Measurements from ENCODE around the gene DUOX2.

The DUOX2 gene

GRCh38 chr15:45094358-45094730 is 19.6 kb downstream of the DUOX2 start:
- in situ Hi-C loops (cut with HindIII; ENCODE audit: low sequenced_read_pairs) = no loop called here
- no peak for DNase-seq (ENCODE audit: low read depth, low spot score)
- TF ChIP-seq, protein P1, sequence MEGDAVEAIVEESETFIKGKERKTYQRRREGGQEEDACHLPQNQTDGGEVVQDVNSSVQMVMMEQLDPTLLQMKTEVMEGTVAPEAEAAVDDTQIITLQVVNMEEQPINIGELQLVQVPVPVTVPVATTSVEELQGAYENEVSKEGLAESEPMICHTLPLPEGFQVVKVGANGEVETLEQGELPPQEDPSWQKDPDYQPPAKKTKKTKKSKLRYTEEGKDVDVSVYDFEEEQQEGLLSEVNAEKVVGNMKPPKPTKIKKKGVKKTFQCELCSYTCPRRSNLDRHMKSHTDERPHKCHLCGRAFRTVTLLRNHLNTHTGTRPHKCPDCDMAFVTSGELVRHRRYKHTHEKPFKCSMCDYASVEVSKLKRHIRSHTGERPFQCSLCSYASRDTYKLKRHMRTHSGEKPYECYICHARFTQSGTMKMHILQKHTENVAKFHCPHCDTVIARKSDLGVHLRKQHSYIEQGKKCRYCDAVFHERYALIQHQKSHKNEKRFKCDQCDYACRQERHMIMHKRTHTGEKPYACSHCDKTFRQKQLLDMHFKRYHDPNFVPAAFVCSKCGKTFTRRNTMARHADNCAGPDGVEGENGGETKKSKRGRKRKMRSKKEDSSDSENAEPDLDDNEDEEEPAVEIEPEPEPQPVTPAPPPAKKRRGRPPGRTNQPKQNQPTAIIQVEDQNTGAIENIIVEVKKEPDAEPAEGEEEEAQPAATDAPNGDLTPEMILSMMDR (IDR thresholded peaks at IDR 0.05; ENCODE audit: low read depth, low read length) = no peak
- H3K4me3 ChIP-seq (ENCODE audit: low read depth, low read length) = no peak overlapping the region

DNA sequence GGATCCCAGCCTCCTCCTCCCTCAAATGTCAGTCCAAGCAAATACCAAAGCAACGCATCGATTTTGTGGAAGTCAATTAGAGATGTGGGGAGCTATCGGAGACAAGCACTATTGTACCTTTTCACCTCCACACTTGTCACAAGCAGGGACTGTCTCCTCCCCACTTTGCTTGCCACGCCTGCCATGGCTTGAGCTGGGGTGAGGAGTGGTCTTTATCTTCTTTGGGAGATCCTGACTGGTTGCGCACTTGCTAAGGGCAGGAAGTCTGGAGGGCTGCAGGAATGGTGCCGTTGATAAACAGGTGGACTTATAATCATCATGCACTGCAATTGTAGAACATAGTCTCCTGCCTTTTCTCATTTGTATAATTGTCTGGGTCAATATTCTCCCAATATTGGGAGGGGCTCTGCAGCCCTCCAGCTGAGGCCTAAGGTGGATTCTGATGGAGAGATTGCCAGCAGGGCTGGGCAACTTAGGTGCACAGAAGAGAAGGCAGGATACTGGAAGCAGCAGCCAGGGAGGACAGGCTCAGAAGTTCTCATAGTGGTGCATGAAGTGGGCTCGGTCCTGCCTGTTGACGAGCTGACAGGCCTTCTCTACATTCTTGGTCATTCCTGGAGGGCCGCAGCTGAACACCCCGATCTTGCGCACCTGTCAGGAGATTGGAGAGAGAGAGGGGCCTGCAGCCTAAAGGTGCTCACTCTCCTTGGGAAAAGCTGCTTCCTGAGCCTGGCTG is 20.2 kb downstream of the DUOX2 start:
- no peak for DNase-seq (ENCODE audit: low read depth, low spot score)
- H3K4me3 ChIP-seq (ENCODE audit: low read depth, low read length) = no peak overlapping the region
- in situ Hi-C loops (cut with HindIII; ENCODE audit: low sequenced_read_pairs) = no loop called here
- TF ChIP-seq, protein P1 (IDR thresholded peaks at IDR 0.05; ENCODE audit: low read depth, low read length) = no peak

GRCh38 chr15:45093013-45093412 is 21.0 kb downstream of the DUOX2 start:
- no peak for DNase-seq (ENCODE audit: low read depth, low spot score)
- no peak overlapping the region for H3K4me3 ChIP-seq (ENCODE audit: low read depth, low read length)
- in situ Hi-C loops (cut with HindIII; ENCODE audit: low sequenced_read_pairs) = no loop called here
- TF ChIP-seq, protein P1 (IDR thresholded peaks at IDR 0.05; ENCODE audit: low read depth, low read length) = no peak

GRCh38 chr15:45091576-45091975 is 22.4 kb downstream of the DUOX2 start:
- no peak for DNase-seq (ENCODE audit: low read depth, low spot score)
- H3K4me3 ChIP-seq (ENCODE audit: low read depth, low read length) = no peak overlapping the region
- TF ChIP-seq, protein P1 (IDR thresholded peaks at IDR 0.05; ENCODE audit: low read depth, low read length) = no peak
- in situ Hi-C loops (cut with HindIII; ENCODE audit: low sequenced_read_pairs) = no loop called here

DNA sequence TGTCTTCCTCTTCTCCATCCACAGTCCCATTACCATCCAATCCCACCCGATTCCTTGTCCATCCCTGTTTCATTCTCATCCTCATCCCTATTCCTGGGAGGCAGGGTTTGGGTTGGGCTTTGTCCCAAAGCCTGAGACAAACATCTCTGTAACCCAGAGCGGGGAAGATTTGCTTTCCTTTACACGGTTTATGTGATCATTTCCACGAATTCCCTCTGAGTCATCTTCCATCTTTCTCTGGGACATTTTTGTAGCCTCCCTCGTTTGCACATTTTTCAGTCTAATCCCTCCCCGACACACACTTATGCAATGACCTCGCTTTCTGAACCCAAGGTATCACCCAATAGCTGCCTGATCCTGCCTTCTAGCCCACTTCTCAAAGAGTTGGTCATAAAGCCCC is 22.8 kb downstream of the DUOX2 start:
- DNase-seq (ENCODE audit: low read depth, low spot score) = no peak
- no peak overlapping the region for H3K4me3 ChIP-seq (ENCODE audit: low read depth, low read length)
- TF ChIP-seq, protein P1 (IDR thresholded peaks at IDR 0.05; ENCODE audit: low read depth, low read length) = no peak
- in situ Hi-C loops (cut with HindIII; ENCODE audit: low sequenced_read_pairs) = no loop called here

DNA sequence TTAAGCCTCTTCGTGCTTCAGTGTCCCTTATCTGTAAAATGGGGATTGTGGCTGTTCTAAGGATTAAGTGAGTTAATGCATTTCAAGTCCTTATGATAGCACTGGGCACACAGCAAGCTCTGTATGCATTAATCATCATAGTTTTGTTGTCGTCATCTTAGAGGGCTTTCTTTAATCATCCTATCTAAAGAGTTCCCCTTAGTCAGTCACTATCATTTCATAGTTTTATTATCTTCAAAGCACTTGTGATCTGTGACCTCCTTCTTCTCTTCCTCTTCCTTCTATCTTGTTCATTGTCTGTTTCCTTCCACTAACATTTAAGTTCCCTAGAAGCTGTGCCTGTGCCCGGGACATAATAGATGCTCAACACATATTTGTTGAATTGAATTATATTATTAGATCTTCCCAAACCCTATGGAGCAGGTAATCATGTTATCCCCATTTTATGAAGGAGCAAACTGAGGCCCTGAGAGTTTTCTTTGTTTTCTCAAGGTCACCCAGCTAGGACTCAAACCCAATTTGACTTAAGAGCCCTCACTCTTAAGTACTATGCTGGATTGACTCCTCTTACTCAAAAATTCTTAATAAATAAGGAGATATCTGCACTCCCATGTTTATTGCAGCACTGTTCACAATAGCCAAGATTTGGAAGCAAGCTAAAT is 24.1 kb downstream of the DUOX2 start:
- no peak for DNase-seq (ENCODE audit: low read depth, low spot score)
- in situ Hi-C loops (cut with HindIII; ENCODE audit: low sequenced_read_pairs) = no loop called here
- H3K4me3 ChIP-seq (ENCODE audit: low read depth, low read length) = no peak overlapping the region
- TF ChIP-seq, protein P1 (IDR thresholded peaks at IDR 0.05; ENCODE audit: low read depth, low read length) = no peak
